ENCODE data around the gene SLC12A2. TPM values are rescaled to one million over a fixed set of nuclear protein-coding genes. Genes with fewer than 3 reads are reported as not detected.

Gene SLC12A2
- total and polyA plus RNA-seq, 2 experiments from 2014 or later, result 21.5 to 67.1 TPM

GRCh38 chr5:128216860-128217531, 133.4 kb downstream of the SLC12A2 start:
- no peak overlapping the region for H3K4me2 ChIP-seq
- H3K4me3 ChIP-seq, result no peak overlapping the region
- H3K36me3 ChIP-seq (replicated peaks; ENCODE audit: insufficient read depth, low read depth), result no peaks in the 10 kb centered on the region
- no peak overlapping the region for H3K27ac ChIP-seq
- 75% methylated on average over 15 of the region's 15 CpGs for WGBS (ENCODE audit: low lambda C conversion rate, missing lambda C conversion rate)
- H3K9me2 ChIP-seq (replicated peaks; ENCODE audit: insufficient read depth), result no peaks in the 10 kb centered on the region
- H3K4me1 ChIP-seq (ENCODE audit: insufficient read depth), result no peaks in the 10 kb centered on the region
- no peaks in the 10 kb centered on the region for H3K9me3 ChIP-seq (ENCODE audit: low read depth)
- H4K20me1 ChIP-seq (ENCODE audit: insufficient read depth, poor library complexity, severe bottlenecking), result no peaks in the 10 kb centered on the region
- no peak overlapping the region for H2AFZ ChIP-seq
- H3K79me2 ChIP-seq, result no peaks in the 10 kb centered on the region
- DNase-seq (ENCODE audit: low spot score), result no peak
- TF ChIP-seq EZH2 (IDR thresholded peaks at IDR 0.05; ENCODE audit: borderline replicate concordance) (no peak), CTCF (IDR thresholded peaks at IDR 0.05; ENCODE audit: poor library complexity) (no peak), EZH2phosphoT487 (IDR thresholded peaks at IDR 0.05; ENCODE audit: low read depth, severe bottlenecking, unreplicated experiment) (no peak)
- no peaks in the 10 kb centered on the region for H3K27me3 ChIP-seq

- H3K79me2 ChIP-seq, result no peaks in the 10 kb centered on the region
- H3K4me3 ChIP-seq, result no peak overlapping the region
- H3K9me2 ChIP-seq (replicated peaks; ENCODE audit: insufficient read depth), result no peaks in the 10 kb centered on the region
- no peak for DNase-seq (ENCODE audit: low spot score)
- no peaks in the 10 kb centered on the region for H4K20me1 ChIP-seq (ENCODE audit: insufficient read depth, poor library complexity, severe bottlenecking)
- no peaks in the 10 kb centered on the region for H3K27me3 ChIP-seq
- H3K27ac ChIP-seq, result no peak overlapping the region
- WGBS (ENCODE audit: low lambda C conversion rate, missing lambda C conversion rate), result 92% methylated on average over 2 of the region's 2 CpGs
- no peak overlapping the region for H2AFZ ChIP-seq
- H3K4me1 ChIP-seq (ENCODE audit: insufficient read depth), result no peaks in the 10 kb centered on the region
- TF ChIP-seq EZH2 (IDR thresholded peaks at IDR 0.05; ENCODE audit: borderline replicate concordance) (no peak), CTCF (IDR thresholded peaks at IDR 0.05; ENCODE audit: poor library complexity) (no peak), EZH2phosphoT487 (IDR thresholded peaks at IDR 0.05; ENCODE audit: low read depth, severe bottlenecking, unreplicated experiment) (no peak)
- H3K9me3 ChIP-seq (ENCODE audit: low read depth), result no peaks in the 10 kb centered on the region
- no peak overlapping the region for H3K4me2 ChIP-seq
- no peaks in the 10 kb centered on the region for H3K36me3 ChIP-seq (replicated peaks; ENCODE audit: insufficient read depth, low read depth)
Measured at GRCh38 chr5:128220841-128221240, 137.3 kb downstream of the SLC12A2 start.

- H3K9me2 ChIP-seq (replicated peaks; ENCODE audit: insufficient read depth), result no peaks in the 10 kb centered on the region
- no peaks in the 10 kb centered on the region for H3K36me3 ChIP-seq (replicated peaks; ENCODE audit: insufficient read depth, low read depth)
- H3K27ac ChIP-seq, result no peak overlapping the region
- H3K4me1 ChIP-seq (ENCODE audit: insufficient read depth), result no peaks in the 10 kb centered on the region
- no peaks in the 10 kb centered on the region for H3K27me3 ChIP-seq
- WGBS (ENCODE audit: low lambda C conversion rate, missing lambda C conversion rate), result 76% methylated on average over 1 of the region's 1 CpG
- H4K20me1 ChIP-seq (ENCODE audit: insufficient read depth, poor library complexity, severe bottlenecking), result no peaks in the 10 kb centered on the region
- DNase-seq (ENCODE audit: low spot score), result no peak
- H3K4me3 ChIP-seq, result no peak overlapping the region
- TF ChIP-seq CTCF (IDR thresholded peaks at IDR 0.05; ENCODE audit: poor library complexity), result no peak
- TF ChIP-seq EZH2 (IDR thresholded peaks at IDR 0.05; ENCODE audit: borderline replicate concordance), result no peak
- no peak for TF ChIP-seq EZH2phosphoT487 (IDR thresholded peaks at IDR 0.05; ENCODE audit: low read depth, severe bottlenecking, unreplicated experiment)
- no peak overlapping the region for H2AFZ ChIP-seq
- H3K4me2 ChIP-seq, result no peak overlapping the region
- no peaks in the 10 kb centered on the region for H3K79me2 ChIP-seq
- no peaks in the 10 kb centered on the region for H3K9me3 ChIP-seq (ENCODE audit: low read depth)
Measured at GRCh38 chr5:128224336-128224735, 140.8 kb downstream of the SLC12A2 start.

Measured in hepatocyte (in vitro differentiated cells).